Hematopoietic multipotent progenitor cell treated with erythropoietin and hydrocortisone succinate and interleukin-3 and kit ligand, for 15 days (in vitro differentiated cells): Measurements from ENCODE around the gene SLC25A42.
A peak's percentile ranks its signal among the peaks of the same experiment; 100 is the strongest.
"Not testable (repeated sequence)": the region's sequence is repeated elsewhere in the genome, so short reads cannot be mapped to it uniquely, and the experiment has no call there.

ENCODE experiments used
- DNase-seq: peaks from one replicate; pipeline ENCODE4 v3.0.0-alpha.2; 2015; ENCODE audit warnings: low spot score

The SLC25A42 gene

DNA sequence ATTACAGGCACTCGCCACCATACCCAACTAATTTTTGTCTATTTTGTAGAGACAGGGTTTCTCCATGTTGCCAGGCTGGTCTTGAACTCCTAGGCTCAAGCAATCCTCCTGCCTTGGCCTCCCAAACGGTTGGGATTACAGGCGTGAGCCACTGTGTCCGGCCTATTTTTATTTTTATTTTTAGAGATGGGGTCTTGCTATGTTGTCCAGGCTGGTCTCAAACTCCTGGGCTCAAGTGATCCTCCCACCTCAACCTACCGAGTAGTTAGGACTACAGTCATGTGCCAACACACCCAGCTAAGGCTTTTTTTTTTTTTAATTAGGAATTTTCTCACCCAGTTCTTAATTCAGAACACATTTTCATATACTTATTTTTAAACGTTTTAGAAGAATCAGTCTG lies 71.9 kb downstream of the SLC25A42 start:
- DNase-seq: not testable (repeated sequence)

DNA sequence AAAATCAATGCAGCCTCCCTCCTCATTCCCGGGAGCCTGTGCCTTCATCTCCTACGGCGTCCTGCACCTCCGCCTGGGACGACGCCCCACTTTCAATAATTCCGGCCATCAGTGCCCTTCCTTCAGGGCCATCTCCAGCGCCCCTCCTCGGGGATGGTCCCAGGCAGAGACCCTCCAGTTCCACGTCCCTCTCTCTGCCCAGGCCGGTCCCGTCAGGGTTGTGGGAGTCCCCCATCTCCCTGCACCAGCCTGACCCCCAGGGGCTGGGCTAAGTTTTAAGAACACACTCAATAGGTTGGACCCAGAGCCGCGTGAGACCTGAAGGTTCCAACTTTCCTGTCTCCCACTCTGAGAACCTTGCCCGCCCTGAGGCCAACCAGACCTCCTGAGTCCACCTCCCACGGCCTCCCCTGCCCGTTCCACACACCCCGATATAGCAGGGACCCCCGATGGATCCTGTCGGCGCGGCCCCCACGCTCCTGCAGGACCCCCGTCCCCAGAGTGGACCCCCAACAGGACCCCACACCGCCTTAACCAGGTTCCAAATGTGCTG lies 73.8 kb downstream of the SLC25A42 start:
- no peak for DNase-seq

DNA sequence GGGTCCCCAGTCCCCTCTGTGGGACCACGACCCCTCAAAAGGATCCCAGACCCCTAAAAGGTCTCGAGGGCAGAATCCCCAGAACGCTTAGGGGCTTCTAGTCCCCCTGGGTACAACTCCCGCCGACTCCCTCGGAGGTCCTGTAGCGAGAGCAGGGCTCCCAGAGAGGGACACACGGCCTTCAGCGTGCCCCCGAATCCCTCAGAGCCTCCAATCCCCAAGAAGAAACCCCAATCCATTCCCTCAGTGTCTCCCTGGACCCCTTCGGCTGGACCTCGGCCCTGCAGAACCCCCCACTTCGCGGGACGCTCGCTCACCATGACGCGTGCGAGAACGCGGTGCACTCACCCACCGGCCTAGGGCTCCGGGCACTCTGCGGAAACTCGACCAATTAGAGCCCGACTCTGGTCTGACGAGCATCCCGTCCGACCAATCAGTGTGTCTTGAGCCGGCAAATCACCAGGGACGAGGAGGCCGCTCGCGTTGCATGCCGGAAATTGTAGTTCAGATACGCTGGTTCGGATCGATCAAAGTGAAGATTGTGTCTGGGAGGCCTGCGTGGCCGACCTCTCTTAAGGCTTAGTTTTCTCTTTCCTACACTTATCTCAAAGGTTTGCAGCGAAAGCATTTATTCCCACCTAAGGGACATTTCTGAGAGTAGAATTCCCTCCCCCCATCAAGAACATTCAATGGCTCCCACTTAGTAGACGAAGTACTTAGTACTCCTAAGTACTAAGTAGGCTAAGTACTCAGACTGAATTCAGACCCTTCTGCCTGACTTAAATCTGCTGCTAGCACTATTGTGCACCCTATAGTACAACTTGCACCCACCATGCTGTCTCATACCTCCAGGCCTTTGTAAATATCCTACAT lies 74.6 kb downstream of the SLC25A42 start, which contains the start of gene TMEM161A:
TSS of gene TMEM161A (minus strand) at position 370 of the 873 bp plus-strand sequence. CDS start at position 320, 50 bp downstream.
- DNase-seq: peak; percentile 96

DNA sequence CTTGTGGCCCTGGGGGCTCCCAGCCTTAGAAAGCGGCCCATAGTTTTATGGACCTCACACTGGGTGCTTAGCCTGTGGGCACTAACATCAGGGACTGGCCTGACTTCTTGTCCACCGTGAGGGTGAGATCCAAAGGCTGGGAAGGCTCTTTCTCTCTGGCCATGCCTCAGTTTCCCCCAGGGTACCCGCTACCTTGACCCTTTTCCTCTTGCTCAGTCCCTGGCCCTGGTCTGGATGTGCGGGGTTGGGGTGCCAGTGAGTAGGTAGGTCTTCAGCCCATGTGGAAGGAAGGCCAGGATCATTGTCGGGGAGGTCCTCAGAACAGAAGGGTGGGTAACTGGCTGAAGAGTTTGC lies 76.1 kb downstream of the SLC25A42 start:
- DNase-seq: no peak

DNA sequence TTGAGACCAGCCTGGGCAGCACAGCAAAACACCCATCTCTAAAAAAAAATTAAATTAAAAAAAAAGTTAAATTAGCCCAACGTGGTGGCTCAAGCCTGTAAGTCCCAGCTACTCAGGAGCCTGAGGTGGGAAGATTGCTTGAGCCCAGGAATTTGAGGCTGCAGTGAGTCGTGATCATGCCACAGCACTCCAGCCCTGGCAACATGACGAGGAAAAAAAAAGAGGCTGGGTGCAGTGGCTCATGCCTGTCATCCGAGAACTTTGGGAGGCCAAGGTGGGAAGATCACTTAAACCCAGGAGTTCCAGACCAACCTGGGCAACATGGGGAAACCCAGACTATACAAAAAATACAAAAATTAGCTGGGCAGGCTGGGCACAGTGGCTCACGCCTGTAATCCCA lies 76.7 kb downstream of the SLC25A42 start:
- DNase-seq: no peak

DNA sequence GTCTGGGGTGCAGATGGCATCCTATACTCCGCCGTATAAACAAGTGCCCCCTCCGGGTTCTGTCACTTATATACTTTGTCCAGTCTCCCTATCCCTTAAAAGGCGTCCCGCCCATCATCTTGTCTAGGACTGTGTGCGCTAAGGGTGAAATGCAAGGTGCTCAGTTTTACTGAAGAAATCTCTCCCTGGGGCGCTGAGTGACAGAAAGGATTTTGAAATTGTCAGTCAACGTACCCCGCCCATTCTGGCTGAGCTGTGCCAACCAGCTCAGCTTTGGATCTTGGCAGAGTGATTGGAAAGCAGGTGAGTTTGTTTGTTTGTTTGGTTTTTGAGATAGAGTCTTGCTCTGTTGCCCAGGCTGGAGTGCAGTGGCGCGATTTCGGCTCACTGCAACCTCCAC lies 78.6 kb downstream of the SLC25A42 start:
- DNase-seq: no peak

DNA sequence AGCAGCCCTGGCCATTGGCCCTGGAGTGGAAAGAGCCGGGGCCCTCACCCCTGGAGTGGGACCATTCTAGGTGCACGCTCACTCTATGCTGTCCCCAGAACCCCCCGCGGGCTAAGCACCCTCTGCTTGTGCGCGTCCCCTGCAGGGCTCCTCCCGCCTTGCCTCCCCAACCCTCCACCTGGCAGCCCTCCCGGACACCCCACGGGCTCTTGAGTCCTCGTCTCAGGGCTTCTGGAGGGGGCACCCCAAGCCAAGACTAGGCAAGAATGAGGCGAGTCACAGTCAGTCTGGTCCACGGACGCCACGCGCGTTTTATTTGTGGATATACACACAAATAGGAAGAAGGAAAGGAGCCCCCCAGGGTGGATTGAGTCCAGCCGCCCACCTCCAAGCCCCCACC lies 81.5 kb downstream of the SLC25A42 start:
- DNase-seq: no peak

DNA sequence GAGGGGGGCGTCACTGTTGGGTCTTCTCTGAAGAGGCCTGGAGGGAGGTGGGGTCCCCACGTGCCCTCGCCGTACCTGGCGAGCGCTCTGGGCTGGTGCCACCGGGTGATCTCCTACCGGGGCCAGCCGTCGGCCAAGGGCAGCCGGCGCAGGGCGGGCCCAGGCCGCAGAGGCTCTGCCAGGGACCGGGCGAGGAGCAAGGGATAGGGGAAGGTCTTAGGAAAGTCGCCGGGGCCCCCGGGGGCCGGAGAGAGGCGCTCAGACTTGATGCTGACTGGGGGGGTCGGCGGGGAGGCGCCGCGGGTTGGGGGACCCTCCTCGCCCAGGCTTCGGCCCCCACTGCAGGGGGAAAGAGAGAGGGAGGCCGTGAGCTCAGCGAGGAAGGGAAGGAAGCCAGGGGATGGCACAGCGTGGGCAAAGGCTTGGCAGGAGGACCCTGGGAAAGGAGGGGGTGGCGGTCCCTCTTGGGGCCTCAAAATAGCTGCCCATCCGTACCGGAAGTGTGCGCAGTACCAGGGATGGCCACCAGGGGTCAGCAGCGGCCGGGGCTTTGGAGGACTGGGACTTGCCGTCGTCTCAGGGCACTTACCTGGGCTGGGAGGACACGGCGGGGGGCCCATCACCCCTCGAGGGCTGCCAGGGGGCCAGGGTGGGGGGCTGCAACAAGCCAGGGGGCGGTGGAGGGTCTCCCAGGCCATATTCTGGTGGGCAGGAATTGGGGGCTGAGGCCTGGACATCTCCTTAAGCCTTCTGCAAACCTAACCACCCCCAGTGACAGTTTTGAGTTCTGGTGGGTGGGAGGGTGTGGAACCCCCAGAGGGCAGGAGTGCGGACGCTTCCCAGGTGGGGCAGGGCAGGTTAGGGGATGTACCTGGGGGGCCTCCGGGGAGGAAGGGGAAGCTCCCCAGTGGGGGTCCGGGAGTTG lies 82.2 kb downstream of the SLC25A42 start:
- DNase-seq: peak; percentile 80

DNA sequence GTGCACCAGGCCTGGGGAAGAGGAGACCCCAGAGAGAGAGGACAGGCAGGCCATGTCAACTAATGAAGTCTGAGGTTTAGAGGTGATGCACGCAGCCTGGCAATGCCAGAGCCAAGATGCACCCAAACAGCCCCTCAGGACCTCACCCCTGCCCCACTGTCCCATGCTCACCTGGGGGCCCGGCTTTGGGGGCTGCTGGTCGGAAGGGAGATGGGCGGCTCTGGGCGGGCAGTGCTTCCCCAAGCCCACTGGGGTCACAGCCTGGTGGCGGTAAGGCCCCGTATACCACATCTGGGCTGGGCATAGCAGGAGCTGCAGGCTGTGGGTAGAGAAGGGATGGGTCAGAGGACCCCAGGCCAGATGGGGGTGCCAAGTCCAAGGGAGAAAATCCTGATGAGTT lies 83.1 kb downstream of the SLC25A42 start:
- no peak for DNase-seq

DNA sequence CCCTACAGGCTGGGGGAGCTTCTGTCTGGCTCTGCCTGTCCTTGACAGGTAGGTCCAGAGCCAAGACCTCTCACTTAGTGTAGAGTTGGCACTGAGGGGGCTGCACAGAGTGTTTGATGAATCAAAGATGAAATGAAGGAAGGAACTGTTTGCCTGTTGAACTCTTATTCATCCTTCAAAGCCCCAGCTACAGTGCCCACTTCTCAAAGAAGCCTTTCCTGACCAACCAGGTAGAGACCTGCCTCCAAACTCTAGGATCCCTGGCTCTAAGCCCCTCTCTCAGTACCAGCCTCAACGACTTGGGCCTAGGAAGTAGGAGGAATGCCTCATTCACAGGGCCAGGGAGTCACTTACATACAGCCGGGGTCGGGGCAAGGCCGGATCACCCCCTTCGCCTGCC lies 83.5 kb downstream of the SLC25A42 start:
- no peak for DNase-seq

DNA sequence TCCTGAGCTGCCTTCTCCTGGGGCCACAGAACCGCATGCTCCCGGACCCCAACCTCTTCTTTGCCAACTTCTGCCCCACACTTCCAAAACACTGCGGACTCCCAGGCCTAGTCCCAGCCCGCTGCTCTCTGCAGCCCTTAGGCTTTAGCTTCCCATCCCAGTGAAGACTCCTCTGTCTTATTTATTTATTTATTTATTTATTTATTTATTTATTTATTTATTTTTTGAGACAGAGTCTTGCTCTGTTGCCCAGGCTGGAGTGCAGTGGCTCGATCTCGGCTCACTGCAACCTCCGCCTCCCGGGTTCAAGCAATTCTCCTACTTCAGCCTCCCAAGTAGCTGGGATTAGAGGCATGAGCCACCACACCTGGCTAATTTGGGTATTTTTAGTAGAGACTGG lies 84.7 kb downstream of the SLC25A42 start:
- DNase-seq: not testable (repeated sequence)

DNA sequence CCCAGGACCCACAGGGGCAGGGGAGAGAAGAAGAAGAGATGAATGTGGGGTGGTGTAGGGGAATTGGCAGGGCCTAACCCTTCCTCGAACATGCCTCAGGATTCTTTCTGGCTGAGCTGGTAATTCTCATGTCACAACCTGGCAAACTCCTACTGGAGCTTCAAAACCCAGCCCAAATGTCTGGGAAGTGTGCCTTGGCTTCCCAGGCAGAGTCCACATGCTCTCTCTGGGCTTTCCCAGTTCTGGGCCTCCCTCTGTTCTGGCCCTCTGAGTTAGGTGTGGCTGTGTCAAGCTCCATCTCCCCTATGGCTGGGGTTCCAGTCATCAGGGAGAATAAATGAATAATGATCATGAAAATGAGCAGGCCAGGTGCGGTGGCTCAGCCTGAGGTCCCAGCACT lies 85.6 kb downstream of the SLC25A42 start:
- no peak for DNase-seq

DNA sequence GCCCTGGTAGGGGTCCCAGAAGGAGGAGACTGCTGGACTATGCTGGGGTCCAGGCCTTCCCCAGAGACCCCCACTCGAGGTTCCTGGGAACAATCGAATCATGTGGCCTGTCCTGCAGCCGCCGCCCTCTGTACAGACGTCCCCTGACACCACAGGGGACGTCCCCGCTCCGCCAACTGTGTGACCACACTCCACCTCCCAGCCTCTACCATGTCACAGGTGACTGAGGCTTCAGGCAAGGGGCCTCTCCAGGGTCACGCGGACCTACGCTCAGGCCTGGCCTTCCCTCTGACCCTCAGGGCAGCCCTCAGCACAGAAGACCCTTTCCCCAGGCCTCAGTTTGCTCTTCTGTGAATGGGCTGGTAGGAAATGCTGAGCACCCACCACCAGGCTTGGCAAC lies 87.6 kb downstream of the SLC25A42 start:
- no peak for DNase-seq

DNA sequence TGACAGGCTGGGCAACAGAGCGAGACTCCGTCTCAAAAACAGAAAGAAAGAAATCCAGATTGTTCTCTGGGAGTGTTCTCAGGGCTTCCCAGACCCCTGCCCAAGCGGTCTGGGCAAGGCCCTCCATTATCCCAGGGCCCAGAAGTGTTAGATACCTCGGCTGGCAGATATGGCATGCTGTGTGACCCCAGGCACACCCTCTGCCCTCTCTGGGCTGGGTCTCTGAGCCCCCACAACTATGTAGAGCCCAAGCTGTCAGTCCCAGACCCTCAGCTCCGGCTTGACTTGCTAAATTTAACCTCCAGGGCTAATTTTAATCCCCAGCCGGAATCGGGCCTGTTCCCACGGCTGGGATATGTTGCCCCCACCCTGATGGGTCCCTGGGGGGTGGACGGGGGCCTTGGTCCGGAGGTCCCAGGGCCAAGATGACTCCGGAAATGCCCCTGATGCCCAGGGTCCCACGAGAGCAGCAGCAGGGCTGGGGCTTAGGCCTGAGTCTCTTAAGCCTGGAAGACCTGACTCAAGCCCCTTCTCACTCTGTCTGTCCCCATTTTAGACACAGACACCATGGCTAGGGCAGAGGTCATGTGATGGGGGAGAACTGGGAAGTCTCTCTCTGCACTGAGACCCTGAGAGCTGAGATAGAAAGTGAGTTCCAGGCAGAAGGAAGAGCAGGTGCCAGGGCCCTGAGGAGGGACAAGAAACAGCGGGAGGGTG lies 89.0 kb downstream of the SLC25A42 start:
- DNase-seq: no peak

DNA sequence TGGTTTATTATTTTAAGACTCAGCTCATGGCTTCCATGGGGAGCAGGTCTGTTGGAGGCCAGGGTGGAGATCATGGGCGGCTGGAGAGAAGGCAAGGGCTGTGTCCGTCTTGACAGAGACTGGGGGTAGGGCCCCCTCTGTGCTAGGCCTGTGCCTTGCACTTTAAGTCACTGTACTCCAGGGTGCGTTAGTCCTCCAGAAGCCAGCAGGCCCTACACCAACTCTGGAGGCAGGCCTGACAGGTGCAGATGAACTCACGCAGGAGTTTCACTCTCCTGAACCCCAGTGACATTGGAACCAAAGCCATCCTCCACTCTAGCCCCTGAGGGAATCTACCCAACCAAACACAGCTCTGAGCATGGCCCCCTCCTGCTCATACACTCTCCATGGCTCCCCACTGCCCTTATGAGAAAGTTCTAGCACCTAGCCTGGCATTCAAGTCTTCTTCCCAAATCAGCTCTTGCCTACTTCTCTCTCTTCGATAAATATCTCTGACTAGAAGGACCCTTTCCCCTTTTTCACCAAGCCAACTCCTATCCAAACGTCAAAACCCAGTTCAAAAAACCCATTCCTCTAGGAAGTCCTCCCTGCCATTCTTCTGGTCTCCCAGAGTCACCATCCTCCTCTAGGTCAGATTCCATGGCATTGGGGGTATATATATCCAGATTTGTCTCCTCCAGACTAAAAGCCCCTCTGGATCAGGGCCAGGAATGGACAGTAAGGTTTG lies 91.1 kb downstream of the SLC25A42 start:
- DNase-seq: no peak

DNA sequence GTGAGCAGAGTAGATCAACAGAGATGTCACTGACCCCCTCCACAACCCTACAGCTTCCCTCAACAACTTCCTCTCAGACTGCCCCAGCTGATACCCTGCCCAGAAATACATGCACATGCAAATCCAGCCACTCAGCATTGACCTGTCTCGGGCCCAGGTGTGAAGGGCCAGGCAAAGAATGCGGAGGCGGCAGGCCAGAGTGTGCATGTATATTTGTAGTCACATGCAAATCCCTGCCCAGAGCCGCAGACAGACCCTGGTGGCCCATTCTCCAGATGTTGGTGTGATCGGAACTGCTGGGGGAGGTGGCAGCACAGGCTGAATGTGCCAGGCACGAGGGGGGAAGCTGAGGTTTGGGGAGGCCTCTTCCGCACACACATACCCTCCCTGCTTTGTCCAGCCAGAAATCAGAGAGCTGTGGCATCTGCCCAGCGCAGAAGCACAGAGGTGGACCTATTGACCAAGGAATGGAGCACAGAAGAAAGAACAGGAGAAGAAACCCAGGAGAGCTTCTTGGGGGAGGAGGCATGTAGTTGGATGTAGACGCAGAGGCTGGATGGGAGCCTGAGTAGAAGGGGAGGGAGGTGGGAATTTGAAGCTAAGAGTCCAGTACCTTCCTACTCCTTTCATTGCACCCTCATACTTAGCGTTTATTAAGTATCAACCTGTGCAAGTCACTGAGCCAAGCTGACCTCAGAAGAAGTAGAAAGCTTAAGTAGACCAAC lies 91.9 kb downstream of the SLC25A42 start:
- no peak for DNase-seq

DNA sequence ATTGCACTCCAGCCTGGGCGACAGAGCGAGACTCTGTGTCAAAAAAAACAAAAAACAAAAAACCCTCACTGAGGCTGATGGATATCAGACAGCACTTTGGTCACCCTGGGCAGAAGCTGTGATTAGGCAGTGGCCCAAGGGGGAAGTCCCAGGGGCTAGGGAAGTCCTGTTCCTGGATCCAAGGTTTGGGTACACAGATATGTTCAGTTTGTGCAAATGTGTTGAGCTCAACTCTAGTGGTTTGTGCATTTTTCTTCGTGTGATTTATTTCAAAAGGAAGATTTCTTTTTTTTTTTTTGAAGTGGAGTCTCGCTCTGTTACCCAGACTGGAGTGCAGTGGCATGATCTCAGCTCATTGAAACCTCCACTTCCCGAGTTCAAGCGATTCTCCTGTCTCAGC lies 94.0 kb downstream of the SLC25A42 start:
- no peak for DNase-seq

DNA sequence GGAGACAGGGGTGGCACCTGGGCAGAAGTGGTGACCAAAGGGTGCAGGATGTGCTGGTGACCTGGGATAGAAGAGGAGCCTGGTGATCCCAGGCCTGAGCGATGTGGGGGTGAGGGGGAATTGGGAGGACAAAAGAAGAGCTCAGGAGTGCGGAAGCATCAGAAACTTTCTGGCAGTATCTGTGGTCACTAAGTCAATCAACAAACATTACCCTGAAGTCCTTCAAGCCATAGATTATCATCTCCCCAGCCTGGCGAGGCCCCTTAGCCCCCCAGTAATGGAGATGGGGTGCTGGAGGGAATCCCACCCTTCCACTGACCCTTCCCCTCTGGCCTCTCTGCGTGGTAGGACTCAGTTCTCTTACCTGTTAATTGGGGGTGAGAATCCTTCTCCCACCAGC lies 95.7 kb downstream of the SLC25A42 start:
- DNase-seq: no peak

DNA sequence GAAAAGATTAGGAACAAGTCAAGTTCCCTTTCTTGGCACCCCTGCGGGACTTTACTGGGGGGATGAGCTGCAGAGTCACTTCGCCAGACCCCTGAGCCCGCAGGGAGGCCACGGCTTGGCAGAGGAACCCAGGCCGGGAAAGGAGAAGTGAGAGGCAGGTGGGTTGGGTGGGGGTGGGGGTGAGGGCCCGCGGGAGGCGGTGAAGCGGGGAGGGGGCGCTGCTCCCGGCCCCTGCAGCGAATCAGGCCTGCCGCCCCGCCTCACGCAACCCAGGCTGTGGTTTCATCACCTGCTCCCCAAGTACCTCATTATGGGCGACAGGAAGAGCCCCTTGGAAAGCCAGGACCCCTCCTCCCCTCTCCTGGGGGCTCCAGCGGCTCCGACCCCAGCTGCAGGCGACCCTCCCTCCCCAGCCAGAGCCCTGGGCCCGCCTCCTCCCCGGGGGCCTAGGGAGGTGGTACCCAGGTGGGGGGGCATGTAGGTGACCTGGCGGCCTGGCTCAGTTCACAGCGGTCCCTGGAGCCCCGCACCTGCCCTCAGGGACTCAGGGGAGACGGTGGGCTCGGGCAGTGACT lies 96.8 kb downstream of the SLC25A42 start:
- no peak for DNase-seq

DNA sequence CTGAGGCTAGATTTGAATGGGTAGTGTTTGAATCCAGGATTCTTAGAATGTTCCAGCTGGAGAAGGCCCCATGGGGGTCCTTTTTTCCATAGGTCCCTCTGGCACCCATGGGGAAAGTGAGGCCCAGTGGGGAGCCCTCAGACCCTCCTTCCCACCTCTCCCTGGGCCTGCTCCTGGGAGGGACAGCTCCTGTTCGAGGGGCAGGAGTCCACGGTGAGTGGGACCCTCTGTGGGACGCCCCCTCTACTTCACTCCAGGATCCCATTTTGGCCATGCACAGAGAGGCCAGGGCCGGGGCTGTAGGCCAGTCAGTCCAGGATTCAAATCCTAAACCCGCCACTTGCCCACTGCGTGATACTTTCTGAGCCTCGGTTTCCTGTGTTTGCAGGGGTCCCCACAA lies 98.7 kb downstream of the SLC25A42 start:
- no peak for DNase-seq
